Upper lobe of right lung (tissue), 1 donor: ENCODE results near the gene FAM210B. TPM values are rescaled to one million over a fixed set of nuclear protein-coding genes. Genes with fewer than 3 reads are reported as not detected.
"Not testable (repeated sequence)": the region's sequence is repeated elsewhere in the genome, so short reads cannot be mapped to it uniquely, and the experiment has no call there.

Source experiments
- ATAC-seq: fragments of 200-7000 bp; cut with Tn5 transposase; one replicate; pipeline ENCODE4 v1.9.1; 2020; ENCODE audit warnings: mild to moderate bottlenecking, moderate library complexity
- DNase-seq: peaks from one replicate; pipeline ENCODE4 v3.0.0-alpha.2; 2020
- H3K27ac ChIP-seq: fragments of 200-600 bp; one replicate; pipeline ENCODE4 v1.8.0; 2022
- H3K27me3 ChIP-seq: fragments of 200-600 bp; one replicate; pipeline ENCODE4 v1.8.0; 2022; ENCODE audit warnings: mild to moderate bottlenecking
- H3K36me3 ChIP-seq: fragments of 200-600 bp; one replicate; pipeline ENCODE4 v1.8.0; 2022
- H3K4me1 ChIP-seq: fragments of 200-600 bp; one replicate; pipeline ENCODE4 v1.8.0; 2022
- H3K4me3 ChIP-seq: fragments of 200-600 bp; one replicate; pipeline ENCODE4 v1.8.0; 2022; ENCODE audit warnings: mild to moderate bottlenecking
- H3K9me3 ChIP-seq: fragments of 200-600 bp; one replicate; pipeline ENCODE4 v1.8.0; 2022
- CTCF ChIP-seq: fragments of 200-600 bp; IDR thresholded peaks from one replicate; pipeline ENCODE4 v1.8.0; 2022; ENCODE audit warnings: antibody characterized with exemption
- intact Hi-C: fragments of 100-400 bp; cut with DNase I; formaldehyde crosslinking; loops from one replicate; pipeline ENCODE4 v1.11.0; 2022
- total RNA-seq: library from RNA; stranded (reverse); fragmentation: NEBNext Ultra II Directional; extraction: Animal tissue kit (Norgen Biotek cat#: 25700); gene quantifications from one replicate; pipeline ENCODE4 v1.2.1, GENCODE V29; 2021
- donor health status: DM: no; HTN: yes; CAD: no; lungs with severe emphysema.

FAM210B gene
- total RNA-seq, 1 donor from 2014 or later: 39.5 TPM

GRCh38 chr20:56388882-56389281 is 30.1 kb downstream of the FAM210B start:
- H3K36me3 ChIP-seq: no peaks in the 10 kb centered on the region
- no peak for TF ChIP-seq CTCF
- no peak for ATAC-seq
- intact Hi-C loops: no loop called here
- H3K4me1 ChIP-seq: peaks cover 14% of the 10 kb centered on the region
- no peak overlapping the region for H3K4me3 ChIP-seq
- no peak overlapping the region for H3K27ac ChIP-seq
- no peak for DNase-seq
- no peaks in the 10 kb centered on the region for H3K9me3 ChIP-seq
- H3K27me3 ChIP-seq: no peaks in the 10 kb centered on the region

- no peak for ATAC-seq
- no peak for TF ChIP-seq CTCF
- intact Hi-C loops: no loop called here
These were observed 31.0 kb downstream of the FAM210B start for GRCh38 chr20:56389807-56390206.

GRCh38 chr20:56390396-56390795 is 31.6 kb downstream of the FAM210B start:
- H3K9me3 ChIP-seq, ATAC-seq, H3K27me3 ChIP-seq, DNase-seq, H3K27ac ChIP-seq, H3K36me3 ChIP-seq, H3K4me3 ChIP-seq, intact Hi-C loops: not testable (repeated sequence)
- peaks cover 18% of the 10 kb centered on the region for H3K4me1 ChIP-seq

More at GRCh38 chr20:56389807-56390206, 31.0 kb downstream of the FAM210B start:
- Histone ChIP-seq H3K4me1 (peaks cover 18% of the 10 kb centered on the region), H3K27ac (no peak overlapping the region), H3K36me3 (no peaks in the 10 kb centered on the region), H3K9me3 (no peaks in the 10 kb centered on the region), H3K4me3 (no peak overlapping the region), H3K27me3 (no peaks in the 10 kb centered on the region)
- DNase-seq: no peak

- Histone ChIP-seq H3K4me3 (peak overlapping the region; percentile 58), H3K36me3 (peaks cover 8% of the 10 kb centered on the region), H3K4me1 (peaks cover 18% of the 10 kb centered on the region), H3K9me3 (no peaks in the 10 kb centered on the region), H3K27ac (no peak overlapping the region), H3K27me3 (no peaks in the 10 kb centered on the region)
- ATAC-seq (no peak), DNase-seq (no peak)
- intact Hi-C loops: no loop called here
- no peak for TF ChIP-seq CTCF
These were observed 32.3 kb downstream of the FAM210B start for GRCh38 chr20:56391037-56391436.

- H3K4me1 ChIP-seq: peaks cover 18% of the 10 kb centered on the region
- no peaks in the 10 kb centered on the region for H3K27me3 ChIP-seq
- peaks cover 15% of the 10 kb centered on the region for H3K36me3 ChIP-seq
- peak overlapping the region; percentile 81 for H3K27ac ChIP-seq
- intact Hi-C loops: no loop called here
- ATAC-seq (peak; percentile 36), DNase-seq (no peak)
- no peaks in the 10 kb centered on the region for H3K9me3 ChIP-seq
- no peak for TF ChIP-seq CTCF
- H3K4me3 ChIP-seq: peak overlapping the region; percentile 58
These were observed 32.9 kb downstream of the FAM210B start for GRCh38 chr20:56391596-56392131.

GRCh38 chr20:56392132-56392880 is 33.5 kb downstream of the FAM210B start, which contains the start of the genes AURKA and CSTF1:
Gene AURKA (minus strand): TSS chr20:56392215. CDS start chr20:56388197, 4,018 bp downstream.
Gene CSTF1 (plus strand): TSS chr20:56392645. CDS start chr20:56395553, 2,908 bp downstream.
- no peaks in the 10 kb centered on the region for H3K27me3 ChIP-seq
- peak within 1 kb of the TSS; percentile 81 for H3K27ac ChIP-seq
- peaks cover 18% of the 10 kb centered on the region for H3K4me1 ChIP-seq
- peak; percentile 100 for DNase-seq
- no peak for TF ChIP-seq CTCF
- H3K4me3 ChIP-seq: peak within 1 kb of the TSS; percentile 58
- intact Hi-C loops: no loop called here
- peak; percentile 97 for ATAC-seq
- peaks cover 21% of the 10 kb centered on the region for H3K36me3 ChIP-seq
- no peaks in the 10 kb centered on the region for H3K9me3 ChIP-seq
